ENCODE measurements around the gene RPS8. TPM values are rescaled to one million over a fixed set of nuclear protein-coding genes. Genes with fewer than 3 reads are reported as not detected.
A peak's percentile ranks its signal among the peaks of the same experiment; 100 is the strongest.

The RPS8 gene
- total RNA-seq, 1 donor, result 2,421 TPM

GRCh38 chr1:44739307-44740178, 35.8 kb upstream of the RPS8 start, which contains the start of gene KIF2C:
Gene KIF2C, plus strand, starts transcription at chr1:44739837. Its CDS starts 96 bp downstream, at chr1:44739933.
- TF ChIP-seq CTCF (IDR thresholded peaks at IDR 0.05; ENCODE audit: insufficient read depth, low read length), result no peak
- peak within 1 kb of the TSS; percentile 90 for H3K4me3 ChIP-seq (ENCODE audit: low read depth, low read length)
- DNase-seq (ENCODE audit: low read depth), result peak; percentile 97

DNA sequence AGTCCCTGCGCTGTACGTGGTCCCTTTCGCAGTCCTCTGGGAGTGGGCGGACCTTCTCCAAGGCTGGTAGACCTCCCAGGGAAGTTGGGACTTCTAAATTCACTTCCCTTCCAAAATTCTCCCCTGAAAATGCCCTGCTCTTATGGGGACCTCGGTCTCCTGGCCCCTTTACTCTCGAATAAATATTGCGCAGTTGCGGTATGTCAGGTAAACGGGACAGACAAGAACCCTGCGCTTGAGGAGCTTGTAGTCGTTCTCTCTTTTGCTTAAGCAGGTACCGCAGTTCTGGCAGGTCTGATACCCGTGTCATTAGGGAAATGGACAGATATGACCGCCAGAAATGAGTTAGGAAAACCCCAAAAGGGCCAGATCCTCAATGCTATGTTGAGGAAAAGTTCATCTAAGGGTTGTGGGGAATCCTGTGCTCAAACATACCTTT, 35.1 kb upstream of the RPS8 start:
- no peak for DNase-seq (ENCODE audit: low read depth)
- peak overlapping the region; percentile 90 for H3K4me3 ChIP-seq (ENCODE audit: low read depth, low read length)
- TF ChIP-seq CTCF (IDR thresholded peaks at IDR 0.05; ENCODE audit: insufficient read depth, low read length), result no peak

GRCh38 chr1:44743211-44743610, 32.1 kb upstream of the RPS8 start:
- H3K4me3 ChIP-seq (ENCODE audit: low read depth, low read length), result no peak overlapping the region
- no peak for DNase-seq (ENCODE audit: low read depth)
- no peak for TF ChIP-seq CTCF (IDR thresholded peaks at IDR 0.05; ENCODE audit: insufficient read depth, low read length)

DNA sequence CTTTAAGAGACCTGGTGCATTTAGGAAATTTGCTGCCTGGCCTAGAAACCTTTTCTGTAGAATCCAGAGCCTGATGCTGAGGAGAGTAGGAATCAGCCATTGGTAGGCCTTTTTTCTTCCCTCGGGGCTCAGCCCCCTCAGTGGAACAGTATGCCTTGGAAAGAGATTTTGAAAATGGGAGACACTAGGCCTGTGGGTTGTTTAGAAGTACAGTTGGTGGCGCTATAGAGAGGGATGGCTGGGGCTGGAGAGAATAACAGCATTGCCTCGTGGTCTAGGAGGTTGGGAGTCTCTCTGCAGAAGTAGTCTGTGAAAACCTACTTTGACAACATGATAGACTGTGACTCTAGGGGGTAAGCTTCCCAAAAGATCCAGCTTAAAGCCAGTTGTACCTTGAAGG, 27.5 kb upstream of the RPS8 start:
- TF ChIP-seq CTCF (IDR thresholded peaks at IDR 0.05; ENCODE audit: insufficient read depth, low read length), result no peak
- H3K4me3 ChIP-seq (ENCODE audit: low read depth, low read length), result no peak overlapping the region
- DNase-seq (ENCODE audit: low read depth), result no peak

GRCh38 chr1:44757420-44757819, 17.9 kb upstream of the RPS8 start:
- no peak for TF ChIP-seq CTCF (IDR thresholded peaks at IDR 0.05; ENCODE audit: insufficient read depth, low read length)
- no peak overlapping the region for H3K4me3 ChIP-seq (ENCODE audit: low read depth, low read length)
- no peak for DNase-seq (ENCODE audit: low read depth)

DNA sequence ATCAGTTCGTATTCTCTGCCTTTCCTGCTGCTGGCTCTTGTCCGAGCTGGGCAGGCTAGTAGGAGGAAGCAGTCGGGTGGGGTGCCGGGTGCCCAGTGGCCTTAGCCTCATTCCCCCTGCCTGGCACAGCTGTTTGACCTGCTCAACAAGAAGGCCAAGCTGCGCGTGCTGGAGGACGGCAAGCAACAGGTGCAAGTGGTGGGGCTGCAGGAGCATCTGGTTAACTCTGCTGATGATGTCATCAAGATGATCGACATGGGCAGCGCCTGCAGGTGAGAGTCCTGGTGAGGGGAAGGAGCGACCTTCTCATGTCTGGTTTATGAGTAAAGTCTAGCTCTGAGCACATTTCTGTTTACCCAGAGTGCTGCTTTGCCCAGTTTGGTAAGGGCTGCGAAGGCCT, 16.3 kb upstream of the RPS8 start:
- no peak for DNase-seq (ENCODE audit: low read depth)
- no peak overlapping the region for H3K4me3 ChIP-seq (ENCODE audit: low read depth, low read length)
- no peak for TF ChIP-seq CTCF (IDR thresholded peaks at IDR 0.05; ENCODE audit: insufficient read depth, low read length)

Data from fibroblast of the aortic adventitia (primary cell).